22Rv1 (cell line): ENCODE measurements around the gene RNU6-1.

Source experiments
- H3K27ac ChIP-seq: fragments of 450-650 bp; 2 replicates; pipeline ENCODE4 v1.5.1; 2017
- CTCF ChIP-seq: fragments of 450-650 bp; IDR thresholded peaks from 2 replicates; pipeline ENCODE4 v1.5.1; 2017; ENCODE audit warnings: mild to moderate bottlenecking
- ZFX ChIP-seq: fragments of 450-650 bp; IDR thresholded peaks from 2 replicates; pipeline ENCODE4 v1.6.1; 2017; ENCODE audit warnings: antibody characterized with exemption, borderline replicate concordance

Gene RNU6-1

GRCh38 chr15:67818464-67818863 is 21.4 kb downstream of the RNU6-1 start:
- H3K27ac ChIP-seq, result no peak overlapping the region
- TF ChIP-seq CTCF (no peak), ZFX (no peak)

GRCh38 chr15:67816668-67817067 is 23.2 kb downstream of the RNU6-1 start:
- TF ChIP-seq CTCF (no peak), ZFX (no peak)
- H3K27ac ChIP-seq, result no peak overlapping the region

- TF ChIP-seq CTCF, result no peak
These were observed 24.7 kb downstream of the RNU6-1 start for GRCh38 chr15:67815036-67815592.

GRCh38 chr15:67813104-67813634 is 26.7 kb downstream of the RNU6-1 start:
- no peak overlapping the region for H3K27ac ChIP-seq
- TF ChIP-seq ZFX, result no peak
- TF ChIP-seq CTCF, result no peak

More at GRCh38 chr15:67815036-67815592, 24.7 kb downstream of the RNU6-1 start:
- no peak overlapping the region for H3K27ac ChIP-seq

- no peak overlapping the region for H3K27ac ChIP-seq
These were observed 27.6 kb downstream of the RNU6-1 start for GRCh38 chr15:67812241-67812644.

GRCh38 chr15:67809866-67810265 is 30.0 kb downstream of the RNU6-1 start:
- H3K27ac ChIP-seq, result no peak overlapping the region
- TF ChIP-seq CTCF, result no peak
- TF ChIP-seq ZFX, result no peak

More at GRCh38 chr15:67812241-67812644, 27.6 kb downstream of the RNU6-1 start:
- TF ChIP-seq CTCF (no peak), ZFX (no peak)

GRCh38 chr15:67809441-67809840 is 30.4 kb downstream of the RNU6-1 start:
- H3K27ac ChIP-seq, result no peak overlapping the region
- TF ChIP-seq ZFX (no peak), CTCF (no peak)
